Stimulated activated CD4-positive, alpha-beta T cell treated with anti-CD3 and anti-CD28 coated beads, Interleukin-15, amount 100 ng/mL, for 1 hour (primary cell): ENCODE results near the gene PNKD.

Experiments
- DNase-seq, 2 donors: peaks; one replicate each; pipeline ENCODE4 v3.0.0-alpha.2; 2020; ENCODE audit warnings: low read depth in 1 of 2, low spot score in 1 of 2

PNKD gene

GRCh38 chr2:218315397-218315796, 45.1 kb downstream of the PNKD start:
- DNase-seq, result no peak

DNA sequence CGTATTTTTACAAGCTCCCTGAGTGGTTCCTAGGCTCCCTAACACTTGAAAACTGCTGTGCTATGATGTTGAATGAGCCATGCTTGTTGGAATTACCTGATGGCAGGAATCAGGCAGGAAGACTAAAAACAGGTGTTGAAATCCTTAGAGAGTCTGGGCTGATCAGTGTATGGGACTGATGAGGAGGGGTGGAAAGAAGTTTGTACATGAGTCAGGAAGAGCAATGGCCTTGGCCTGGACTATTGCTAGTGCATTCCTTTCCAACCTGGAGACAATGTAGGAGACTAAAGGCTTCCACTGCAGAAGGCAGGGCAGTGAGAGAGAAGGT, 46.9 kb downstream of the PNKD start:
- no peak for DNase-seq

DNA sequence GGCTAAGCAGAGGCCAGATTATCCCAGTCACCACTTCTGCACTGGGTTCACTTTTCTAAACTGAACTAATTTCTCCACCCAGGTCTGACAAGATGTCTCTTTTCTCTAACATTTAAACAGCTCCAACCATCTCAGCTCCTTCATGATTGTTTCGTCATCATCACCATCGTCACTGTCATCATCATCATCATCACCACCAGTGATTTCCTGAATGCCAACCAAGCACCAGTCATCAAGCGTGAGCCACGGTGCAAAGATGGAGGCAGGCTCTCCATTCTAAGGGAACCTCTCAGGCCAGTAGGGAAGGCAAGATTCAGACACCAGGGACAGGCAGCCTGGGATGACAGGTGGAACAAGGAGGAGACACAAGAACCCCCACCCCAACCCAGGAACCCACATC, 47.5 kb downstream of the PNKD start:
- DNase-seq, result no peak

DNA sequence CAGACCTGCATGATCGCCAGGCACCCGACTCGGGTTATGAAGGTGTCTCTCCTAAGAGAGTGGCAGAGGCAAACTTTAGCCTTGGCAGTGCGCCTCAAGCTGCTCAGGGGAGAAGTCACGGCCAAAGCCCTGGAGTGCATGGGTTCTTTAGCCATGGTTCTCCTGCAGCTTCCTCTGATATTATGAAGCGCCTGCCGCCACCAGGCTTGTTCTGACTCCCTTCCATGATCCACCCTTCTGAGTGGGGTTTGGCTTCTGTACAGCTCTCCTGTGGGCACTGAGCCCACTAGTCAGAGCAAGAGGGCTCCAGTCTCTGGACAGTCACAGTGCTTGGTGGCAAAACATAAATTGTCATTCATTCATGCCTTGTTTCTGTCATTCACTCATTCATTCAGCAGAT, 47.9 kb downstream of the PNKD start:
- no peak for DNase-seq

DNA sequence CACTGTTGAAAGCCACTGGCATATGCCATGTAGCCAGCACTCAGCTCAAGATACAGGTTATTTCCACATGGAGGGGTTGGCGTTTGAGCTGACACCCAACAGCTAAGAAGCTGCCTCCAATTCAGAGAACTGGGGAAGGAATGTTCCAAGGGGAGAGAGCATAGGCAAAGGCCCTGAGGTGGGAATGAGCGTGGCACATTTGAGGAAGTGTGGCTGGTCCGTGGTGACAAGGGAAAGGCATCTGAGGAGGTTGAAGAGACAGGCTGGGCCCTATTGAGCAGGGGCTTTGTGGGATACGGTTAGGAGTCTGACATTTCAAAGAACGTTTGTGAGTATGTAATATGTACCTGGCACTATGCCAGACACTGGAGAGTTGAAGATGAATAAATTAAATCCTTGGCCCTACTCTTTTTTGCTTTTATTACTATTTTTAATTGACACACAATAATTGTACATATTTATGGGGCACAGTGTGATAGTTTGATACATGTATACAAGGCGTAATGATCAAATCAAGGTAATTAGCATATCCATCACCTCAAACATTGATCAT, 49.6 kb downstream of the PNKD start:
- no peak for DNase-seq

DNA sequence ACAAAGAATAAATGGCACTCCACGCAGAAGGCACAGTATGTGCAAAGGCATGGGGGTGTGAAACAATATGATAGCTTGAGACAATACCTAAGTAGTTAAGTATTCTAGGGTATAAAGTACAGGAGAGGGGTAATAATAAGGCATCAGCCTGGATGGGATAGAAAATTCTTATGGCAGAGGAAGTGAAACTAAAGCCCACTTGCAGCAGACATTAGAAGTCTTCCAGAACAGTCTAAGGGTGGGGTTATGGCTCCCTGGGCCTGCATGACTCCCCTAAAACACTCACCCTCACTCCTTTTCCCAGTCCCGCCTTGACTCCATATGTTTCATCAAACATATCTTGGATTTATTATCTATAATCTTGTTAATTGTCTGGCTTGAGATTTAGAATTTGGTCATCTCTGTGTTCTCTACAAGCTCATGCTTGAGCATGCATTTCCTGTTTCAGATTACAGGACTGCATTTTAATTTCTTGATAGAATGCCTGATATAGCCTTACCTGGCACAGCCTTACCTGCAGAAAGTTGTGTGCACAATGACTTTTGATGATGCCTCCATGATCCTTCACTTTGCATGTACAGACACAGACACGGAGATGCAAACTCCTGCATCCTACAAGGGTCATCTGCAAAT, 50.5 kb downstream of the PNKD start:
- no peak for DNase-seq

- peak; percentile 22 to 32 for DNase-seq
These were observed 52.6 kb downstream of the PNKD start for GRCh38 chr2:218322768-218323525.

GRCh38 chr2:218323526-218324472, 53.5 kb downstream of the PNKD start:
- DNase-seq, result no peak

GRCh38 chr2:218325566-218326160, 55.3 kb downstream of the PNKD start:
- no peak for DNase-seq

DNA sequence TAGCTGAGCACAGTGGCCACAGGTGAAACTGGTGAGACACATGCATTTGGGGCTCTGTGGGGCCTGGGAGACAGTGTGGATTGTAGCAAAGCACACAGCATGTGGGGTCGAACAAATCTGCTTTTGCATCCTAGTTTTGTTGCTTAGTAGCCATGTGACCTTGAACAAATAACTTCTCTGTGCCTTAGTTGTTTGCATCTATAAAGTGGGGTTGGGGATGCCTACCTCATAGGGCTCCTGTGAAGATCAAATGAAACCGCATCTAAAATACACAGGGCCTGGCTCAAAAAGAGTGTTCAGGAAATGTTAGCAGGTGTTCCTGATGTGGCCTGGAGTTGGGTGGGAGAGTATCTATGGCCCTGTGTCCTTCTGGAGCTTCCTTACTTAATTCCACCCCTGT, 56.0 kb downstream of the PNKD start:
- no peak for DNase-seq

DNA sequence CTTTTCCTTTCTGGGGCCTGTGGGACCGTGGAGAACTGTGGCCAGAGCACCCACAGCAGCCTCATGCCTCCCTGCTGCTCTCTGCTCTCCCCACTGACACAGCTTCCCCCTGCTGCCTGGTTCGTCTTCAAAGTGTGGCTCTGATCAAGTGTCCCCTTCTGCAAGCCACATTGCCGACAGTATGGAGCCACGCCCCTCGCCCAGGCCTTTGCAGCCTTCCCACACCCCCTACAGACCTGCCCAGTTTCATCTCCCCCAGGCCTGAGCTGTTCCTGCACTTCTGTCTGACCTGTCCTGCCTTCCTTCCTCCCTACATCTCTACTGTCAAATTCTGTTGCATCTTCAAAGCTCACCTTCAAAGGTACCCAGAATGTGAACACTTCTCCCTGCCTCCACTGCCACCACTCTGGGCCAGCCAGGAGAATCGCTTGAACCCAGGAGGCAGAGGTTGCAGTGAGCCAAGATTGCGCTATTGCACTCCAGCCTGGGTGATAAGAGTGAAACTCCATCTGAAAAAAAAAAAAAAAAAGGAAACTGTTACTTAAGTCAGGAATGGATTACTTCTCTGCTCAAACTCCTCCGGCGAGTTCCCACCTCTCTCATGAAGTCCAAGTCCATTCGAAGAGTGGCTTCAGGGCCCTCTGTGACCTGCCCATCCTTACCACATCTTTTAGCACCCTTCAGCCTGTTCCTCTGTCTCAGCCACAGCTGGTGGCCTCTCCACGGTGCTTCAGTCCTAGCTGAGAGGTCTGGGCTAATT, 57.3 kb downstream of the PNKD start:
- DNase-seq, result no peak

DNA sequence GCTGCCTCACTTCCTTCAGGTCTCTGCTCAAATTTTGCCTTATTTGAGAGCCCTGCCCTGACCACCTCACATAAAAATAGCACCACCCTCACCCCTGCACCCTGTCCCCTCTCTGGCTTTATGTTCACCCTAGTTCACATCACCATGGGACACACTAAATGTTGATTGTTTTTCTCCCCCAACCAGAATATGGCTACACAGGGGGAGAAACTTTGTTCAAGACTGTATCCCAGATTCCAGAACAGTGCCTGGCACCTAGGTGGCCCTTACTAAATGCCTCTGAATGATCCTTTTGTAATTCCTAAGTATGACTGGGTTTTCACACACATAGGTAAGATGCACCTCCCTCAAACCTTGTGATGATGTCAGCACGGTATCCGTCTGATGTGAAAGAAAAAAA, 58.0 kb downstream of the PNKD start:
- DNase-seq, result no peak

DNA sequence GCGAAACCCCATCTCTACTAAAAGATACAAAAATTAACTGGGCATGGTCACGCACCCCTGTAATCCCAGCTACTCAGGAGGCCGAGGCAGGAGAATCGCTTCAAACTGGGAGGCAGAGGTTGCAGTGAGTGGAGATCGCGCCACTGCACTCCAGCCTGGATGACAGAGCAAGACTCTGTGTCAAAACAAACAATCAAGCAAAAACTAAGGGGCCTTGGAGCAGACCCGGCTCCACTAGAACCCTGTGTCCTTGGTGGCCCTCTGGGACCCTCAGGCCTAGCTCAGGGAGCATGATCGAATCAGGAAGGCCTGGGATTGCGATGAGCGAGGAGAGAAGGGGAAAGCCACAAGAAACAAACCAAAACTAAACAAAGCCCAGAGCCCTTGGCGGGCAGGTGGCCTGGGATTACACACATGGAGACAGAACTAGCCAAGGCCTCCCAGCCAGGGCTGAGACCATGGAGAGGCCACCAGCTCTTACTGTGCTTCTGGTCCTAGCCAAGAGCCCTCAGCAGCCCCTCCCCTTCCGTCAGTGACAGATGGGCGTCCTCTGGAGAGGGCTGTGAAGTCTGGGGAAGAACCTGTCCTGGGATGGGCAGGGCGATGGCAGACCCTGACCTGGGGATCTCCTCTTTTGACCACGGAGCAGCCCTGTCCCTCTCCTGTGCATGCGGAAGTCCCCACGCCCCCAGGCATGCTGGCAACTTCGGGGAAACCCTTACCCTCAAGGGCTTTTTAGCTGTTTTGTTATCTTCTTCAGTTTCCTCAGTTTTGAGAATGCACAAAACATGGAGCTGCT, 58.9 kb downstream of the PNKD start:
- DNase-seq, result no peak

DNA sequence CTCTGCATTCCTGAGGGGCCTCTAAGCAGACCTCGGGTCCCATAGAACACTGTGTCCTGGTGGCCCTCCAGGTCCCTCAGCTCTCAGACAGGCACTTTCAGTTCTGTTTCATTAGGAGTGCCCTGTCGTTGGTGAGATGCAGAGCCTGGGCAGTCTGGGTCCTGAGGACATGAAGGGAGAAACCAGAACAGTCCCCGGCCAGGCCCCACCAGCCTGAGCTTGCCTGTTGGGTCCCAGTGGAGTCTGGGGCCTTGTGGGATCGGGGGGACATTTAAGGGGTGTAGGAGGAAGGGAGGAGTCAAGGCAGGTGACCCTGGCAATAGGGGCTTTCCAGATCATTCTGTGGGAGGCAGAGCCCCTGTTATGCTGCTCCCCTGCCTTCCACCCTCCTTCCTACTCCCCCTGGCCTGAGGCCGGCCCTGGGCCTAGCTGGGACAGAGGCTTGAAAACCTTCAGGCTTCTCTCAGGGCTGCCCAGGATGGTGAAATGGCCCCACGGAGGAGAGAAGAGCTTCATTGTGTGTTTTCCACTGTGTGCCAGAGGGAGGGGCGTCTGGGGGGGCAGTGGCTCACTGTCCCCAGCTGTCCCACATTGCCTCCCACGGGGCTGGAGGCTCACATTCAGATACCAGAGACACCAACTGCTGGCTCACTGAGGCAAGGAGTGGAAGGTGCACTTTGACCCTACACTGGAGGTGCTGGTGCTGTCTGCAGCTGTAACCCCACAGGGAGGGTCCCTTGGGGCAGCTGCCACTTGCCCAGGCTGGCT, 59.7 kb downstream of the PNKD start:
- no peak for DNase-seq

DNA sequence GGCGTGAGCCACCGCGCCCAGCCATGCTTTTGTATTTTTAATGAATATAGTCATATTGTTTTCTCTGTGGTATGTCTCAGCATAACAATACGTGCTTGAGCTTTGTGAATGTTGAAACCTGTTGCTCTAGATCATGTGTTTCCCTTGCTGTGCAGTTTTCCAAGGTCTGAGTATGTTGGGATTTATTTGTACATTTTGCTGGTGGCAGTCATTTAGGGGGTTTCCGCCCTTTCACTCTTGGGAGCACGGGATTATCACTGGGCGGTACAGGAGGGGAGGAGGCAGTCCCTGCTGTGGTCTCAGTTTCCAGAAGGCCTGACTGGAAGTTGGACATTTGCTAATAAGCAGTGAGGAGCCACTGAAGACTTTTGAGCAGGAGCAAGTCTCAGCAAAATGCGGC, 61.4 kb downstream of the PNKD start:
- DNase-seq, result no peak

GRCh38 chr2:218332288-218332687, 62.0 kb downstream of the PNKD start:
- DNase-seq, result no peak

GRCh38 chr2:218332920-218333645, 62.8 kb downstream of the PNKD start:
- DNase-seq, result no peak

- DNase-seq, result no peak
These were observed 64.2 kb downstream of the PNKD start for GRCh38 chr2:218334531-218334930.
